ENCODE measurements around the gene HPDL.
"Not testable (repeated sequence)": the region's sequence is repeated elsewhere in the genome, so short reads cannot be mapped to it uniquely, and the experiment has no call there.

The HPDL gene

DNA sequence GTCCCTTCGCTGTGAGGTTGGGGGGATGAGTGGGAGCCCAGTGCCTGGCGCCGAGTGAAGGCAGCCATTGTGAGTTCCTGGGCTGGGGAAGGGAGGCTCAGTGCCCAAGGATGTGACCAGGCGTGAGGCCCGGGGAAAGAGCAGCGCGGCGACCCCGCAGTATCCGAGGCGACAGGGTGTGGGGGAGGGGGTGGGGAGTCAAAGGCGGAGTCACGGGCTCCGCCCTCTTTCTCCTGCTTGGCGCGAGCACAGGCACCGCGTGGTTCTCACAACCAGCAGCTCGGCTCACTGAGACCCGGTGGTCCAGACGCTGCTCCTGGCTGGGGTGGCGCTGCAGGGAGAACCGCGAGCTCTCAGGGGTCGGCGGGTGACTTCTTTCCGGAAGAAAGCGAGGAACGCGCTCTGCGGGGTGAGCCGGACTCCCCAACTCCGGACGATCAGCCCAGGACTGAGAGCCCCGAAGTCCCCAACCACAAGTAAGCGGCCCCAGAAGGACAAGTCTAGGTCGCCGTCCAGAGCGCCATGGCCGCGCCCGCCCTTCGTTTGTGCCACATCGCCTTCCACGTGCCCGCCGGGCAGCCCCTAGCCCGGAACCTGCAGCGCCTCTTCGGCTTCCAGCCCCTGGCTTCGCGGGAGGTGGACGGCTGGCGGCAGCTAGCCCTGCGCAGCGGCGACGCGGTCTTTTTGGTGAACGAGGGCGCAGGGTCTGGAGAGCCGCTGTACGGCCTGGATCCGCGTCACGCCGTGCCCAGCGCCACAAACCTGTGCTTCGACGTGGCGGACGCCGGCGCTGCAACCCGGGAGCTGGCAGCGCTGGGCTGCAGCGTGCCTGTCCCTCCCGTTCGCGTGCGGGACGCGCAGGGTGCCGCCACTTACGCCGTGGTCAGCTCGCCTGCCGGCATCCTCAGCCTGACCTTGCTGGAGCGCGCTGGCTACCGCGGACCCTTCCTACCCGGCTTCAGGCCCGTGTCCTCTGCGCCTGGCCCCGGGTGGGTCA is at the start of gene HPDL:
TSS of gene HPDL (plus strand) at position 269 of the 997 bp plus-strand sequence. CDS start at position 523, 254 bp downstream.
- peak; percentile 86 for DNase-seq

DNA sequence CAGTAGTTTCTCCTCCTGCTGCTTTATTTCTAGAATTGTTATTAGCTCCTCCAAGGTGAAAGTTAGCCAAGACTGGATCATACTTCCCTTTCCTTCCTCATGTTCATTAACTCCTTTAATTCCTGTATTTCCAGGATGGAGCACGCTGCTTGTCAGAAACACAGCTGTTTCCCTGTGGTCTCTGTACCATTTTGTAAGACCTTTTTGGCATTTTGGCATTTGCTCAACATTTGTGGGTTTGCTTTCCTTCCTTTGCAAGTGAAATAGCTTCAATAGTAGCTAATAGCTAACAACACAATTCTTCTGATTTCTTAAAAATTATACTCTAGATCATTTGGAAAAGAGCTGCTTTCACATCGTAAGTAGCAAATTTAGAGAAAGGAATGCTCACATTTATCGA is 44.3 kb upstream of the HPDL start:
- DNase-seq = no peak

- not testable (repeated sequence) for DNase-seq
These were observed 41.8 kb upstream of the HPDL start for GRCh38 chr1:45284858-45285257.

DNA sequence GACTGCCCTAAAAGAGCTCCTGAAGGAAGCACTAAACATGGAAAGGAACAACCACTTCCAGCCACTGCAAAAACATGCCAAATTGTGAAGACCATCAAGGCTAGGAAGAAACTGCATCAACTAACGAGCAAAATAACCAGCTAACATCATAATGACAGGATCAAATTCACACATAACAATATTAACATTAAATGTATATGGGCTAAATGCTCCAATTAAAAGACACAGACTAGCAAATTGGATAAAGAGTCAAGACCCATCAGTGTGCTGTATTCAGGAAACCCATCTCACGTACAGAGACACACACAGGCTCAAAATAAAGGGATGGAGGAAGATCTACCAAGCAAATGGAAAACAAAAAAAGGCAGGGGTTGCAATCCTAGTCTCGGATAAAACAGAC is 40.2 kb upstream of the HPDL start:
- DNase-seq = not testable (repeated sequence)

DNA sequence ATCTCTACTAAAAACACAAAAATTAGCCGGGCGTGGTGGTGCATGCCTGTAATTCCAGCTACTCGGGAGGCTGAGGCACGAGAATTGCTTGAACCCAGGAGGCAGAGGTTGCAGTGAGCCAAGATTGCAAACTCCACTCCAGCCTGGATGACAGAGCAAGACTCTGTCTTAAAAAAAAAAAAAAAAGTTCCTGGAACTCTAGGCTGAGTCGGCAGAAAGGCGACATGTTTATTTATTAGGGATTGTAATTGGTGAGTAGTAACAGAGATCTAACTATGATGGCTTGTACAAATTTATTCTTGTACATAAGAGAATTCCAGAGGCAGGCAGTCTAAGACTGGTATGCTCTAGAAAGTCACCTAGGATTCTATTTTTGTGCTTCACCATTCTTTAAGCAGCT is 35.7 kb upstream of the HPDL start:
- DNase-seq = not testable (repeated sequence)

DNA sequence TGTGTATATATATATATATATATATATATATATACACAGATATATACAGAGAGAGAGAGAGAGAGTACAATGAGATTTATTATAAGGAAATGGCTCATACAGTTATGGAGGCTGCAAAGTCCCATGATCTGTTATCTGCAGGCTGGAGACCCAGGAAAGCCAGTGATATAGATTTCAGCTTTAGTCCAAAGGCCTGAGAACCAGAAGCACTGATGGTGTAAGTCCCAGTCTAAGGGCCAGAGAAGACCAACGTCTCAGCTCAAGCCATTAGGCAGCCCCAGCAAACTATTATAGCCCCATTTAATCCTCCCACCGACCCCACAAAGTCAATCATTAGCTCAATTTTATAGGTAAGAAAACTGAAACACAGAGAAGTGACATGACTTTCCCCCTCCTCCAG is 35.0 kb upstream of the HPDL start:
- no peak for DNase-seq

DNA sequence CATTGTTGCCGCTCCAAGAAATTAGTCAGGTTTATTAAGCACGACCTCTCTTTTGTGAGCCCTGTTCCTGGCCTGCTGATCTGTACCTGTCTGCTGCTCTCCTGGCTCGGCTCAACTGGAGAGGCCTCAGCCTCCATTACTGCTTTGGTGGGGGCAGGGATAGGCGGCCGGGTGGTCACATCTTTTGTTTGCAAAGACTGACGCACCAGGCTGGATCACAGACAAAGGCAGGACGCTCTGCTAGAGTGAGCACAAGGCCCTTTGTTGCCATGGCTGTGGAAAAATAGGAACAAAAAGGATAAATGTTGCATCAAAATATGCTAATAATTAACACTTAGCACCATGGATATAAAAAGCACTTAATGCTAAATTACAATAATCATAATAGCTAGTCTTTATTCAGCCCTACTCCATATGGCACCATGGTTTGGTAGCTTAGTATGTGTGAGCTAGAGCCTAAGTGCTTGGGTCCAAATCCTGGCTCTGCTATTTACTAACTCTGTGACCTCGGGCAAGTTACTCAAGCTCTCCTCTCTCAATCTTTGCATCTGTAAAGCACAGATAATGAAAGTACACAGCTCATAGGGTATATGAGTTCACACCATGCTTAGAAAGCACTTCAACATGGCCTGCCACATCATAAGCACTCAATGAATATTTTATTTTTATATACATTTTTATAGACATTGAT is 28.9 kb upstream of the HPDL start:
- DNase-seq = no peak

GRCh38 chr1:45299296-45299695 is 27.4 kb upstream of the HPDL start:
- no peak for DNase-seq

DNA sequence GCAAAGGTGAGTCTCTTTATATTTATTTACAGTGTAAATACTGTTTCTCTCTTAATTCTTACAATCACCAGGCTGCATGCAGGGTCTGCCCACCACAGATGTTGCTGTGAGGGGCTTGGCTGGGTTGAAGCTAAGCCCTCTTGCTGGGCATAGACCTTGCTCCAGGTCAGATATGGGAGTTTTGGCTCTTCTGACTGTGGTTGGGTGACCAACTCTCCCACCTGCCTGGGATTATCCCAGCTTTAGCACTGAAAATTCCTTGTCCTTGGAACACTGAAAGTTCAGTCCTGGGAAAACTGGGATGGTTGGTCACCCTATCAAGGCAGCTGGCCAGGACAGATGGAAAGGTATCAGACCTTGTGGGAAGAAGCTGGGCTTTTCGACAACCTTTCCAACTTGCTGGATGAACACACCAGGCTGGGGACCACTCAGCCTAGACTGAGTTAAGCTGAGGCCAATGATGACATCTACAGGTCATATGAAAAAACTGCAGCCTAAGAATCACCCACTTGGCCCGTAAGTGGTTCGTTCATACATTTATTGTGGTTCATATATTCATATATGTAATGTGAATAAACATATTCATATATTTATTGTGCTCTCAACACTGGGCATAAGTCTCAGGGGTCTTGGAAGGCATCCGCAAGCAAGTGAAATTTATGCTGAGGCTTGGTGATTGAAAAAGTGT is 26.6 kb upstream of the HPDL start:
- DNase-seq = peak; percentile 66

DNA sequence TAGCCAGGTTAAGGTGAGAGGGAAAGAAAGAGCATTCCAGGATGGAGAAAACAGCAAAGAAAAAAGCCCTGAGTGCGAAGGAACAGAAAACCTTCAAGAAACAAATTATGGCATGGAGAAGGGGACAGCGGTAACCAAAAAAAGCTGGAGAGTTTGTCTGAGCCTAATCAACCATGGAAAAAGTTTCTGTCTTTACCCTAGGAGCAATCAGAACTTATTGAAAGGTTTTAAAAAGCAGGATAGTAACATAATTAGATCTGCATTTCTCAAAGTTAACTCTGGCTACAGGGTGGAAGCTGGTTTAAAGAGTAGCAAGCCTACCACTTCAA is 26.1 kb upstream of the HPDL start:
- DNase-seq = no peak

- no peak for DNase-seq
These were observed 24.1 kb upstream of the HPDL start for GRCh38 chr1:45302505-45303150.

- DNase-seq = peak; percentile 99
These were observed 23.0 kb upstream of the HPDL start for GRCh38 chr1:45303520-45304310.

DNA sequence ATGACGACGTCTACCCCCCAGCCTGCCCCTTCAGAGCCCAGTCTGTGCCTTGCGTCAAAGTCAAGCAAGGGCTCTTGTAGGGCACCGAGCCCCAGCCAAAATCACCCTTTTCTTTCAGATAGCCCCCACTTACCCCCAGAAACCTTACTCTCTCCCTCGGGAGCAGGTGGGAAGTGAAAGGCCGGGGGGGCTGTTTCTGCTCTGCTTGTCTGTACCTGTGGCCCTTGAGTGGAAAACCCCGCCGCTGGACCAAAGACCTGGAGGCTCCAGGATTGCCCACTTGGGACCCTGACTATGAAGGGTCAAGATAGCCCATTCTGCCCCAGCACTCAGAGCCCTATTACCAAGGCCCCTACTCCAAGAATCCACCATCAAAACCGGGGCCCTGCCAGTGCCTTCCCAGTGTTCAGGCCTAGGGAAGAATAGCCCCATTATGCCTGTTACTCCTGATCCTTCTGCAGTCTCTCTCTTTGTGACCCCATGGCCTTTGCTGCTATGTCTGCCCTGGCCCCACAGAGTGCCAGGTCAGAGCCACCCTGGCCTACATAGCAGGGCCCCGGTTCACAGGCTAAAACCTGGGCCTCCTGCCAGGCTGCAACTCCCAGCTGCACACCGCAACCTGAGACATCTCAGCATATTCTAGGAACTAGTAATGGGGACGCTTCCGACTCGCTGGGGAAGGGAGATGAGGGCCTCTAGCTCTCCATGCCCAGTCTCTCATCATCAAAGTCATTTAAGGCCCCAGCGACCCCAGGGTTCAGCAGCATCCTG is 22.2 kb upstream of the HPDL start:
- DNase-seq = peak; percentile 50

DNA sequence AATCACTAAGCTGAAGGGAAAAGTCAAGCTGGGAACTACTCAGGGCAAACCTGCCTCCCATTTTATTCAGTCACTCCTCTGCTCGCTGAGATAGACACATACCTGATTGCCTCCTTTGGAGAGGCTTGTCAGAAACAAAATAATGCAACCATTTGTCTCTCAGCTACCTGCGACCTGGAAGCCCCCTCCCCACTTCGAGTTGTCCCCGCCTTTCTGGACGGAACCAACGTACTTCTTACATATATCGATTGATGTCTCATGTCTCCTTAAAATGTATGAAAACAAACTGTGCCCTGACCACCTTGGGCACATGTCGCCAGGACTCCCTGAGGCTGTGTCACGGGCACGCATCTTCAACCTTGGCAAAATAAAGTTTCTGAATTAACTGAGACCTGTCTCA is 21.5 kb upstream of the HPDL start:
- no peak for DNase-seq

- DNase-seq = no peak
These were observed 20.4 kb upstream of the HPDL start for GRCh38 chr1:45306319-45306718.

GRCh38 chr1:45306905-45307304 is 19.8 kb upstream of the HPDL start:
- no peak for DNase-seq

DNA sequence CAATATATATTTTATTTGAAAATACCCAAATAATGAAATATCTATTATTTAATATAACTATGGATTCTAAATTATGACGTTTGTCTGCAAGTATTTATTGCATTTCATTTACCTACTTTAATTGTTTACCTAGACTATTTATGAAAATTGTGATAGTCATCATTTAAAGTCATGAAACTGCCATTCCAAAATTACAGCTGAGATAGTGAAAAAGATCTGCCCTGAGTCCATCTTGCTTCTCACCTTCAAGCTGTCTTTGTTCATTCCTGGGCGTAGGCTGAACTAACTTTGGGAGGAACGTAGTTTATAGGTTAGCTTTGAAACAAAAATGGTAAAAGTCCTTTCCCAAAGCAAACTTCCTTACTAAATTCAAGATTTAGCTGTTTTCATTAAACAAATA is 12.4 kb upstream of the HPDL start:
- no peak for DNase-seq

DNA sequence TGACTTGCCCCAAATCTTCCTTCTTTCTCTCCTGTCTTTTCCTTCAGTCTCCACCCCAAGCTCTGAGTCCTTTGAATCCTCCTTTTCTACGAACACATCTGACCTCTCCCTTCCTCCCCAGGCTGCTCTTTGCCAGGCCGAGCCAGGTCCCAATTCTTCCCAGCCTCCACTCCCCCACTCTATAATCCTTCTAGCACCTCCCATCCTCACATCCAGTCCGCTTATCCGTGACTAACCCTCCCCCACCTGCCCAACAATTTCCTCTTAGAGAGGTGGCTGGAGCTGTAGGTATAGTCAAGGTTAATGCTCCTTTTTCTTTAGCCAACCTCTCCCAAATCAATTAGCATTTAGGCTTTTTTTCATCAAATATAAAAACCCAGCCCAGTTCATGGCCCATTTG is 9.5 kb upstream of the HPDL start:
- DNase-seq = no peak

DNA sequence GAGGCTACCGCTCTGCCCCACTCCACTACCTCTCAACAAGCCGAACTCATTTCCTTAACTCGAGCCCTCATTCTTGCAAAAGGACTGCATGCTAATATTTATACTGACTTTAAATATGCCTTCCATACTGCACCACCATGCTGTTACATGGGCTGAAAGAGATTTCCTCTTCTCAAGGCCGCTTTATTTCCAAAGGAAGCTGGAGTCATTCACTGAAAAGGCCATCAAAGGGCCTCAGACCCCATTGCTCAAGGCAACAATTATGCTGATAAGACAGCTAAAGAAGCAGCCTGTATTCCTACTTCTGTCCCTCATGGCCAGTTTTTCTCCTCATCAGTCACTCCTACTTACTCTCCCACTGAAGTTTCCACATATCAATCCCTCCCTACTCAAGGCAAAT is 6.9 kb upstream of the HPDL start:
- no peak for DNase-seq

DNA sequence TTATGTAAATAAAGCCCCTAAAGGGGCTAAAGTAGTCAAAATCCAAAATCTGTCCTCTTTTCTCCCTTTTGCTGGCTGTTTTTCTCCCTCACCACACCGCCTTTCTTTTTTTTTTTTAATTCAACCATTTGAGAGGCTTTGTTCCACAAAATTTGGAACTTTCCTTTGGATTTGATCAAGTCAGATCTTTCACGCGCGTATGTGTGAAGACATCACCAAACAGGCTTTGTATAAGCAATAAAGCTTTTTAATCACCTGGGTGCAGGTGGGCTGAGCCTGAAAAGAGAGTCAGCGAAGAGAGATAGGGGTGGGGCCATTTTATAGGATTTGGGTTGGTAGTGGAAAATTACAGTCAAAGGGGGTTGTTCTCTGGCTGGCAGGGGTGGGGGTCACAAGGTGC is 5.3 kb upstream of the HPDL start:
- DNase-seq = no peak

GRCh38 chr1:45322486-45323040 is 4.1 kb upstream of the HPDL start:
- no peak for DNase-seq
